Measurements from ENCODE around the gene AAK1. TPM values are rescaled to one million over a fixed set of nuclear protein-coding genes. Genes with fewer than 3 reads are reported as not detected.

AAK1 gene
- polyA plus RNA-seq, 1 donor (not counting 4 experiments of a cell fraction or from before 2014, with no cell fraction given) = 12.3 TPM

DNA sequence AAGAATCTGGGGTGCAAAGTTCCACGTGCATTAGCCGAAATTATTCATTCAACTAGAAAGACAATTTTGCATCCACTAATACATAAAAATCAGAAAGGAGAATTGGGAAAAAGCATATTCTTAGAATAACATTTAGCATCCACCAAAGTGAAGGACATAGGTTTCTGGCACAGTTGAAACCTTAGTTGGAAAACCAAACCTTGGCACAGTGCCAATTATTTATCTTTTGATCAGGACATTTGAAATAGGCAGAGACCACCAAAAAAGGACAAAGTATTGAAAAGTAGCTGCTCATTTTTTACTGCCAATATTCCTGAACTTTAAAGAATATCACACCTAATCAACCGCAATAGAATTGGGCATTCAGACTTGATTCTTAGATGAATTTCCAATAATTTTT is 180.8 kb downstream of the AAK1 start:
- Histone ChIP-seq H3K79me2 (ENCODE audit: control insufficient read depth, insufficient read depth, low read length) (no peaks in the 10 kb centered on the region), H3K4me2 (ENCODE audit: control insufficient read depth, extremely low read depth, insufficient read depth, low read depth, low read length) (no peak overlapping the region), H3K9ac (ENCODE audit: control insufficient read depth, extremely low read depth, insufficient read depth, low read length) (no peak overlapping the region), H2AFZ (ENCODE audit: control insufficient read depth, low read length) (no peak overlapping the region), H3K36me3 (ENCODE audit: control insufficient read depth in 2 of 2, extremely low read depth in 1 of 2, insufficient read depth in 2 of 2, low read length in 2 of 2) (peaks cover 9% of the 10 kb centered on the region in 2 experiments), H3K4me3 (ENCODE audit: control insufficient read depth in 2 of 3, extremely low read depth in 1 of 3, insufficient read depth in 2 of 3, low read depth in 1 of 3, low read length in 3 of 3) (no peak overlapping the region), H3K4me1 (ENCODE audit: control insufficient read depth, extremely low read depth, insufficient read depth, low read length) (peaks cover 12% of the 10 kb centered on the region), H3K9me1 (ENCODE audit: control insufficient read depth, extremely low read depth, insufficient read depth, low read length) (no peaks in the 10 kb centered on the region), H4K20me1 (ENCODE audit: control insufficient read depth, extremely low read depth, insufficient read depth, low read length) (no peaks in the 10 kb centered on the region), H3K27me3 (ENCODE audit: control insufficient read depth, extremely low read depth, insufficient read depth, low read length) (no peaks in the 10 kb centered on the region), H3K9me3 (ENCODE audit: control insufficient read depth, low read depth, low read length) (no peaks in the 10 kb centered on the region), H3K27ac (ENCODE audit: control insufficient read depth, insufficient read depth, low read length) (no peak overlapping the region)
- TF ChIP-seq EZH2 (IDR thresholded peaks at IDR 0.05; ENCODE audit: low read length) = no peak
- TF ChIP-seq, protein P1, sequence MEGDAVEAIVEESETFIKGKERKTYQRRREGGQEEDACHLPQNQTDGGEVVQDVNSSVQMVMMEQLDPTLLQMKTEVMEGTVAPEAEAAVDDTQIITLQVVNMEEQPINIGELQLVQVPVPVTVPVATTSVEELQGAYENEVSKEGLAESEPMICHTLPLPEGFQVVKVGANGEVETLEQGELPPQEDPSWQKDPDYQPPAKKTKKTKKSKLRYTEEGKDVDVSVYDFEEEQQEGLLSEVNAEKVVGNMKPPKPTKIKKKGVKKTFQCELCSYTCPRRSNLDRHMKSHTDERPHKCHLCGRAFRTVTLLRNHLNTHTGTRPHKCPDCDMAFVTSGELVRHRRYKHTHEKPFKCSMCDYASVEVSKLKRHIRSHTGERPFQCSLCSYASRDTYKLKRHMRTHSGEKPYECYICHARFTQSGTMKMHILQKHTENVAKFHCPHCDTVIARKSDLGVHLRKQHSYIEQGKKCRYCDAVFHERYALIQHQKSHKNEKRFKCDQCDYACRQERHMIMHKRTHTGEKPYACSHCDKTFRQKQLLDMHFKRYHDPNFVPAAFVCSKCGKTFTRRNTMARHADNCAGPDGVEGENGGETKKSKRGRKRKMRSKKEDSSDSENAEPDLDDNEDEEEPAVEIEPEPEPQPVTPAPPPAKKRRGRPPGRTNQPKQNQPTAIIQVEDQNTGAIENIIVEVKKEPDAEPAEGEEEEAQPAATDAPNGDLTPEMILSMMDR (optimal IDR thresholded peaks at IDR 0.05 in 1 of 3, IDR thresholded peaks at IDR 0.05 in 1 of 3, conservative IDR thresholded peaks at IDR 0.05 in 1 of 3; ENCODE audit: extremely low read depth in 1 of 3, insufficient read depth in 2 of 3, low read length in 3 of 3) = no peak
- dilution Hi-C loops (cut with MboI; ENCODE audit: extremely low pct_ligation_motif_present, low sequenced_read_pairs) = no loop called here
- FAIRE-seq (no peak), DNase-seq (ENCODE audit: low read depth, low spot score) (no peak)

DNA sequence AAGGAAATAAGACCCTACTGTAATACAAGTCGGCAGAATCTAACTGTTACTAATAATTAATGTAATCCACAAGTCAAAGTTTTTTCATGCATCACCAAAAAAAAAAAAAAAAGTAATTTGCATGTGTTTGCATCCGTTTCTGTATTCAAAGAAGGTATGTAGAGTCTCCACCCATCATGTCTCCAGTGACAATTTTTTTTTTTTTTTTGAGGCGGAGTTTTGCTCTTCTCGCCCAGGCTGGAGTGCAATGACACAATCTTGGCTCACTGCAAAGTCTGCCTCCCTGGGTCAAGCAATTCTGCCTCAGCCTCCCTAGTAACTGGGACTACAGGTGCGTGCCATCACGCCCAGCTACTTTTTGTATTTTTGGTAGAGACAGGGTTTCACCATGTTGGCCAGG is 182.1 kb downstream of the AAK1 start:
- Histone ChIP-seq H3K9ac (ENCODE audit: control insufficient read depth, extremely low read depth, insufficient read depth, low read length) (no peak overlapping the region), H3K79me2 (ENCODE audit: control insufficient read depth, insufficient read depth, low read length) (no peaks in the 10 kb centered on the region), H3K4me1 (ENCODE audit: control insufficient read depth, extremely low read depth, insufficient read depth, low read length) (peaks cover 12% of the 10 kb centered on the region), H3K4me3 (ENCODE audit: control insufficient read depth in 2 of 3, extremely low read depth in 1 of 3, insufficient read depth in 2 of 3, low read depth in 1 of 3, low read length in 3 of 3) (no peak overlapping the region), H3K36me3 (ENCODE audit: control insufficient read depth in 2 of 2, extremely low read depth in 1 of 2, insufficient read depth in 2 of 2, low read length in 2 of 2) (peaks cover 9% of the 10 kb centered on the region in 2 experiments), H4K20me1 (ENCODE audit: control insufficient read depth, extremely low read depth, insufficient read depth, low read length) (no peaks in the 10 kb centered on the region), H3K9me1 (ENCODE audit: control insufficient read depth, extremely low read depth, insufficient read depth, low read length) (no peaks in the 10 kb centered on the region), H3K27ac (ENCODE audit: control insufficient read depth, insufficient read depth, low read length) (no peak overlapping the region), H3K4me2 (ENCODE audit: control insufficient read depth, extremely low read depth, insufficient read depth, low read depth, low read length) (no peak overlapping the region), H2AFZ (ENCODE audit: control insufficient read depth, low read length) (no peak overlapping the region), H3K9me3 (ENCODE audit: control insufficient read depth, low read depth, low read length) (no peaks in the 10 kb centered on the region), H3K27me3 (ENCODE audit: control insufficient read depth, extremely low read depth, insufficient read depth, low read length) (no peaks in the 10 kb centered on the region)
- no peak for FAIRE-seq
- DNase-seq (ENCODE audit: low read depth, low spot score) = no peak
- dilution Hi-C loops (cut with MboI; ENCODE audit: extremely low pct_ligation_motif_present, low sequenced_read_pairs) = no loop called here
- TF ChIP-seq EZH2 (IDR thresholded peaks at IDR 0.05; ENCODE audit: low read length) = no peak
- TF ChIP-seq, protein P1 (optimal IDR thresholded peaks at IDR 0.05 in 1 of 3, IDR thresholded peaks at IDR 0.05 in 1 of 3, conservative IDR thresholded peaks at IDR 0.05 in 1 of 3; ENCODE audit: extremely low read depth in 1 of 3, insufficient read depth in 2 of 3, low read length in 3 of 3) = no peak

Data from keratinocyte (primary cell).